Esophagus (tissue), 2 donors: Measurements from ENCODE around the gene MRPL45. TPM values are rescaled to one million over a fixed set of nuclear protein-coding genes. Genes with fewer than 3 reads are reported as not detected.
"Not testable (repeated sequence)": the region's sequence is repeated elsewhere in the genome, so short reads cannot be mapped to it uniquely, and the experiment has no call there.

Experiments used
- H3K27ac ChIP-seq, 2 donors: one replicate each; pipeline ENCODE4 v1.5.1; 2013; ENCODE audit warnings: low read depth in 2 of 2, mild to moderate bottlenecking in 2 of 2, inconsistent platforms in 1 of 2, low read length in 1 of 2, moderate library complexity in 1 of 2
- H3K27me3 ChIP-seq, 2 donors: one replicate each; pipeline ENCODE4 v1.6.1; 2013; ENCODE audit warnings: low read length in 2 of 2, control low read depth in 1 of 2, mild to moderate bottlenecking in 1 of 2; ENCODE audit not compliant: insufficient read depth in 2 of 2, control insufficient read depth in 1 of 2
- H3K36me3 ChIP-seq, 2 donors: one replicate each; pipeline ENCODE4 v1.6.1; 2013; ENCODE audit warnings: low read length in 1 of 2; ENCODE audit not compliant: control insufficient read depth in 2 of 2, insufficient read depth in 2 of 2
- H3K4me1 ChIP-seq, 2 donors: one replicate each; pipeline ENCODE4 v1.6.1; 2013; ENCODE audit warnings: low read length in 1 of 2; ENCODE audit not compliant: control insufficient read depth in 2 of 2, insufficient read depth in 2 of 2
- H3K4me3 ChIP-seq, 2 donors: one replicate each; pipeline ENCODE4 v1.5.1; 2013; ENCODE audit warnings: low read length in 2 of 2, mild to moderate bottlenecking in 2 of 2, low read depth in 1 of 2, moderate library complexity in 1 of 2
- H3K9me3 ChIP-seq, 2 donors: one replicate each; pipeline ENCODE4 v1.6.1; 2013; ENCODE audit warnings: mild to moderate bottlenecking in 2 of 2, low read depth in 1 of 2, low read length in 1 of 2, moderate library complexity in 1 of 2; ENCODE audit not compliant: control insufficient read depth in 2 of 2, insufficient read depth in 1 of 2
- WGBS, 2 donors: extraction: QIAGEN DNeasy Blood & Tissue Kit; methylation state at CpG; one replicate each; pipeline ENCODE4 v1.1.7; 2013; 5-methylcytosine and 5-hydroxymethylcytosine counted together
- polyA plus RNA-seq, 2 donors: library from polyadenylated mRNA; stranded (reverse); fragments of 200-250 nt; gene quantifications; one replicate each; pipeline ENCODE4 v1.2.3, GENCODE V29; 2013
- donor health status: healthy with polysubstance abuse.
- donor health status: Bipolar disorder and iron deficiency.

The MRPL45 gene
- 10 to 100 TPM; 12.4 to 26.8 TPM for polyA plus RNA-seq

GRCh38 chr17:38296834-38297517 lies at the start of gene MRPL45:
Gene MRPL45 (plus strand): TSS chr17:38297168. CDS start chr17:38297184, 16 bp downstream.
- not testable (repeated sequence) for H3K36me3 ChIP-seq, H3K9me3 ChIP-seq, H3K4me1 ChIP-seq, H3K27me3 ChIP-seq
- Histone ChIP-seq H3K4me3 (peak within 1 kb of the TSS; percentile 43 to 68), H3K27ac (peak within 1 kb of the TSS in 1 of 2 donors; percentile 81)
- 0 to 1% methylated on average over 45 to 48 of the region's 48 CpGs for WGBS, 2 donors

- H3K36me3 ChIP-seq, H3K27ac ChIP-seq, H3K4me1 ChIP-seq, H3K27me3 ChIP-seq, H3K4me3 ChIP-seq, H3K9me3 ChIP-seq: not testable (repeated sequence)
- 93 to 94% methylated on average over 8 to 10 of the region's 14 CpGs for WGBS, 2 donors
Observed at GRCh38 chr17:38253191-38253590, 43.8 kb upstream of the MRPL45 start.

- 36 to 57% methylated on average over 2 of the region's 2 CpGs for WGBS, 2 donors
- H3K4me1 ChIP-seq, H3K27me3 ChIP-seq, H3K36me3 ChIP-seq, H3K9me3 ChIP-seq, H3K4me3 ChIP-seq, H3K27ac ChIP-seq: not testable (repeated sequence)
Observed at GRCh38 chr17:38254357-38254756, 42.6 kb upstream of the MRPL45 start.

GRCh38 chr17:38257013-38257621 lies 39.9 kb upstream of the MRPL45 start:
- WGBS, 2 donors = 0% methylated on average over 12 to 48 of the region's 73 CpGs
- not testable (repeated sequence) for H3K4me1 ChIP-seq, H3K36me3 ChIP-seq, H3K9me3 ChIP-seq, H3K27me3 ChIP-seq
- Histone ChIP-seq H3K27ac (peak overlapping the region; percentile 70 to 76), H3K4me3 (peak overlapping the region; percentile 47 to 49)

GRCh38 chr17:38265974-38266506 lies 30.9 kb upstream of the MRPL45 start:
- H3K4me3 ChIP-seq, H3K27me3 ChIP-seq, H3K27ac ChIP-seq, H3K9me3 ChIP-seq, H3K4me1 ChIP-seq, H3K36me3 ChIP-seq: not testable (repeated sequence)
- 91 to 94% methylated on average over 1 of the region's 1 CpG for WGBS, 2 donors

GRCh38 chr17:38266571-38266970 lies 30.4 kb upstream of the MRPL45 start:
- not testable (repeated sequence) for H3K9me3 ChIP-seq, H3K27me3 ChIP-seq, H3K4me1 ChIP-seq, H3K36me3 ChIP-seq, H3K4me3 ChIP-seq, H3K27ac ChIP-seq
- WGBS, 2 donors = 95 to 97% methylated on average over 16 to 17 of the region's 17 CpGs

DNA sequence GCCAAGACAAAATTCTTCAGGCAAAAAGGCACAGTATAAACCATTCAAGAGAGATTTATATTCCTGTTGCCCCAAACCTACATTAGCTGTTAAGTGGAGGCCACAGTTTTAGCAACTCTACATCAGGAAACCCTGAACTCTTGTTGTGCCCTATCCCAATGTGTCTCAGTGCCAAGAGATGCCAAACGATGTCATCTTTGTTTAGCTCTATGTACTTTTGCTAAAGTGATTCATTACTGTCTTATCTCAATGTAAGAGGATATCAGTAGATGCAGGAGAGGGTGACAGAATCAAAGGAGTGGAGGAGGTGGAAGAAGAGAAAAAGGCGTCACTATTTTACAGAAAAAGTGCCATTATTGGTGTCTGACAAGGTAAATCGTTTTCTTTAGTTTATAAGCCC lies 28.8 kb upstream of the MRPL45 start:
- not testable (repeated sequence) for H3K27me3 ChIP-seq, H3K27ac ChIP-seq, H3K4me1 ChIP-seq, H3K36me3 ChIP-seq, H3K4me3 ChIP-seq, H3K9me3 ChIP-seq
- WGBS, 2 donors = 52 to 54% methylated on average over 3 of the region's 3 CpGs

DNA sequence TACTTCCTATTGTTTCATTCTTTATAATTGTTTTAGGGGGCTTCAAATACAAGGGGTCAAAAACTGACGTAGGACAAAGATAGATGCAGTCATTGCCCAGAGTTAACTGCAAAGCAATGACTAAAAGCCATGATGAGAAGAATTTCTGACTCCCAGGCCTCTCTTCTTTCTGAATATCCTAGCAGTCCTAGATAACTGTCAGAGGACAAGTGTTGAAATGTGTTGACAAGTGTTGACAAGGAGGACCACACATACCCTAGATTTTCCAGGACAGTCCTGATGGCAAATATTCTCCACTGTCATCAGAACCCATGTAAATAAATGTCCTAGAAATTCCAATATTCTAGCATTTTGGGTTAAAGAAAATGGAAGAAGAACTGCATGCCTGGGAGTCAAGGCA lies 27.9 kb upstream of the MRPL45 start:
- not testable (repeated sequence) for H3K36me3 ChIP-seq, H3K27me3 ChIP-seq, H3K4me3 ChIP-seq, H3K27ac ChIP-seq, H3K4me1 ChIP-seq, H3K9me3 ChIP-seq
- WGBS, 2 donors = 71 to 76% methylated on average over 1 of the region's 1 CpG

GRCh38 chr17:38269552-38269951 lies 27.4 kb upstream of the MRPL45 start:
- H3K27ac ChIP-seq = not testable (repeated sequence)

DNA sequence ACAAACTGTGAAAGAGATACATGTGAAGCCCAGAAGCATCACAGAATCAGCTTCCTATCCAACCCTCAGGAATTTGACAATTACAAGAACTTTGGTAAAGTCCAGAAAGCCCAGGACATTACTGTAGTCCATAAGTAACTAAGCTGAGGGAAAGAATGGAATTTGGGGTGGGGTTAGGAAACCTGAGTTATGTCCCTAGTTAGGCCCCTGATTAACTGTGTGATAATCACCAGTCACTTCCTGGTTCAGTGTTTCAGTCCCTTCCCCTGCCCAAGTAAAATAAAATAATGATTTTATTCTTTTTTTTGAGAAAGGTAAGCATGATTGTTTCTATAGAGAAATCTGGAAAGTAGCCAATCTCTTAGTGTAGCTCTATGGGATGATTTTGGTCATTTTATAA lies 11.0 kb upstream of the MRPL45 start:
- not testable (repeated sequence) for H3K4me1 ChIP-seq, H3K36me3 ChIP-seq, H3K9me3 ChIP-seq, H3K27me3 ChIP-seq, H3K27ac ChIP-seq, H3K4me3 ChIP-seq

More at GRCh38 chr17:38269552-38269951, 27.4 kb upstream of the MRPL45 start:
- not testable (repeated sequence) for H3K36me3 ChIP-seq, H3K4me1 ChIP-seq, H3K27me3 ChIP-seq, H3K9me3 ChIP-seq, H3K4me3 ChIP-seq
